HepG2 (cell line): ENCODE measurements around the gene BIRC6. TPM values are rescaled to one million over a fixed set of nuclear protein-coding genes. Genes with fewer than 3 reads are reported as not detected.
A peak's percentile ranks its signal among the peaks of the same experiment; 100 is the strongest.

ENCODE experiments used
- ARID2 ChIP-seq: sonication (generic); formaldehyde crosslinking; IDR thresholded peaks from 2 replicates; pipeline ENCODE4 v1.8.1; 2022; ENCODE audit warnings: mild to moderate bottlenecking, missing genetic modification reagents, borderline replicate concordance
- ATAD3A ChIP-seq: sonication (generic); formaldehyde crosslinking; IDR thresholded peaks from 2 replicates; pipeline ENCODE4 v1.4.0; 2020; ENCODE audit warnings: missing genetic modification reagents
- BCL6 ChIP-seq: IDR thresholded peaks from 2 replicates; pipeline ENCODE4 v1.6.1; 2016; ENCODE audit warnings: missing genetic modification reagents, missing compliant biosample characterization
- HES4 ChIP-seq: sonication (generic); formaldehyde crosslinking; IDR thresholded peaks from 2 replicates; pipeline ENCODE4 v1.9.0; 2021; ENCODE audit warnings: mild to moderate bottlenecking, missing genetic modification reagents, borderline replicate concordance
- MXD4 ChIP-seq: IDR thresholded peaks from 2 replicates; pipeline ENCODE4 v1.6.1; 2016; ENCODE audit warnings: mild to moderate bottlenecking, missing biosample characterization, missing genetic modification reagents
- NR1H2 ChIP-seq: sonication (generic); formaldehyde crosslinking; IDR thresholded peaks from 2 replicates; pipeline ENCODE4 v1.8.1; 2022; ENCODE audit warnings: low read depth, missing genetic modification reagents, borderline replicate concordance
- PREB ChIP-seq: sonication (generic); formaldehyde crosslinking; IDR thresholded peaks from 2 replicates; pipeline ENCODE4 v1.4.0; 2020; ENCODE audit warnings: missing genetic modification reagents
- PRPF4 ChIP-seq: fragments of 200-400 bp; formaldehyde crosslinking; IDR thresholded peaks from 2 replicates; pipeline ENCODE4 v1.6.1; 2016; ENCODE audit warnings: low read length, low read depth; ENCODE audit not compliant: poor library complexity, severe bottlenecking
- RARG ChIP-seq: sonication (generic); formaldehyde crosslinking; IDR thresholded peaks from 2 replicates; pipeline ENCODE4 v1.4.0; 2020; ENCODE audit warnings: low read depth, mild to moderate bottlenecking, missing genetic modification reagents
- RXRB ChIP-seq: IDR thresholded peaks from 2 replicates; pipeline ENCODE4 v1.6.1; 2016; ENCODE audit warnings: borderline replicate concordance, missing genetic modification reagents, missing compliant biosample characterization
- TCF7 ChIP-seq: sonication (generic); IDR thresholded peaks from 2 replicates; pipeline ENCODE4 v1.6.1; 2016; ENCODE audit warnings: antibody characterized with exemption, low read depth
- ZFP1 ChIP-seq: IDR thresholded peaks from 2 replicates; pipeline ENCODE4 v1.6.1; 2016
- ZNF263 ChIP-seq: sonication (generic); formaldehyde crosslinking; IDR thresholded peaks from 2 replicates; pipeline ENCODE4 v1.4.0; 2020; ENCODE audit warnings: missing genetic modification reagents
- ZNF354B ChIP-seq: sonication (generic); formaldehyde crosslinking; IDR thresholded peaks from 2 replicates; pipeline ENCODE4 v1.8.0; 2022; ENCODE audit warnings: mild to moderate bottlenecking, missing genetic modification reagents
- ZNF484 ChIP-seq: sonication (generic); formaldehyde crosslinking; IDR thresholded peaks from 2 replicates; pipeline ENCODE4 v1.5.1; 2020; ENCODE audit warnings: mild to moderate bottlenecking, low read depth, missing genetic modification reagents, borderline replicate concordance
- ZNF747 ChIP-seq: sonication (generic); formaldehyde crosslinking; IDR thresholded peaks from 2 replicates; pipeline ENCODE4 v1.8.1; 2023; ENCODE audit warnings: missing genetic modification reagents, mild to moderate bottlenecking, borderline replicate concordance
- ZNF75D ChIP-seq: sonication (generic); formaldehyde crosslinking; IDR thresholded peaks from 2 replicates; pipeline ENCODE4 v1.8.1; 2023; ENCODE audit warnings: missing genetic modification reagents, mild to moderate bottlenecking, borderline replicate concordance
- ZNF792 ChIP-seq: IDR thresholded peaks from 2 replicates; pipeline ENCODE4 v1.6.1; 2016
- ZSCAN22 ChIP-seq: sonication (generic); formaldehyde crosslinking; IDR thresholded peaks from 2 replicates; pipeline ENCODE4 v1.4.0; 2020; ENCODE audit warnings: mild to moderate bottlenecking, missing genetic modification reagents
- polyA plus RNA-seq, 8 experiments: library from polyadenylated mRNA; depleted of rRNA in 3 of 8; stranded (reverse) in 7 of 8; unstranded in 1 of 8; fragments of >200 nt; fragmentation: Illumina TruSeq in 4 of 8; extraction: Trizol in 4 of 8; gene quantifications; 2 replicates each; pipeline versions ENCODE4 v1.2.1 to v1.2.3, GENCODE V29; 2011 to 2016; ENCODE audit warnings: low read depth in 4 of 8, missing spikeins in 1 of 8, mixed read lengths in 1 of 8; ENCODE audit not compliant: insufficient read depth in 1 of 8
- total RNA-seq, 5 experiments: library from RNA; depleted of rRNA; stranded (reverse); fragments of >200 nt; fragmentation: Illumina TruSeq; extraction: Trizol; gene quantifications; 2 replicates each; pipeline ENCODE4 v1.2.3, GENCODE V29; 2016; ENCODE audit warnings: low read depth in 1 of 5
- TF ChIP-seq, protein P1 (sequence below): sonication (generic); formaldehyde crosslinking; IDR thresholded peaks from 2 replicates; pipeline ENCODE4 v1.5.0; 2020; ENCODE audit warnings: missing genetic modification reagents
- TF ChIP-seq, protein P2 (sequence below): sonication (generic); formaldehyde crosslinking; IDR thresholded peaks from 2 replicates; pipeline ENCODE4 v1.5.0; 2020; ENCODE audit warnings: missing genetic modification reagents
- TF ChIP-seq, protein P3 (sequence below): sonication (generic); formaldehyde crosslinking; IDR thresholded peaks from 2 replicates; pipeline ENCODE4 v1.4.0; 2020; ENCODE audit warnings: missing genetic modification reagents, borderline replicate concordance
- TF ChIP-seq, protein P4 (sequence below): IDR thresholded peaks from 2 replicates; pipeline ENCODE4 v1.6.1; 2016; ENCODE audit warnings: missing compliant biosample characterization, missing genetic modification reagents, borderline replicate concordance
- TF ChIP-seq, protein P5 (sequence below): sonication (generic); formaldehyde crosslinking; IDR thresholded peaks from 2 replicates; pipeline ENCODE4 v1.5.1; 2020; ENCODE audit warnings: missing genetic modification reagents, mild to moderate bottlenecking, borderline replicate concordance

BIRC6 gene
- total and polyA plus RNA-seq, 2 of the 13 experiments (the other 11 are each of a cell fraction or from before 2014, with no cell fraction given) = 65.6 to 120 TPM

DNA sequence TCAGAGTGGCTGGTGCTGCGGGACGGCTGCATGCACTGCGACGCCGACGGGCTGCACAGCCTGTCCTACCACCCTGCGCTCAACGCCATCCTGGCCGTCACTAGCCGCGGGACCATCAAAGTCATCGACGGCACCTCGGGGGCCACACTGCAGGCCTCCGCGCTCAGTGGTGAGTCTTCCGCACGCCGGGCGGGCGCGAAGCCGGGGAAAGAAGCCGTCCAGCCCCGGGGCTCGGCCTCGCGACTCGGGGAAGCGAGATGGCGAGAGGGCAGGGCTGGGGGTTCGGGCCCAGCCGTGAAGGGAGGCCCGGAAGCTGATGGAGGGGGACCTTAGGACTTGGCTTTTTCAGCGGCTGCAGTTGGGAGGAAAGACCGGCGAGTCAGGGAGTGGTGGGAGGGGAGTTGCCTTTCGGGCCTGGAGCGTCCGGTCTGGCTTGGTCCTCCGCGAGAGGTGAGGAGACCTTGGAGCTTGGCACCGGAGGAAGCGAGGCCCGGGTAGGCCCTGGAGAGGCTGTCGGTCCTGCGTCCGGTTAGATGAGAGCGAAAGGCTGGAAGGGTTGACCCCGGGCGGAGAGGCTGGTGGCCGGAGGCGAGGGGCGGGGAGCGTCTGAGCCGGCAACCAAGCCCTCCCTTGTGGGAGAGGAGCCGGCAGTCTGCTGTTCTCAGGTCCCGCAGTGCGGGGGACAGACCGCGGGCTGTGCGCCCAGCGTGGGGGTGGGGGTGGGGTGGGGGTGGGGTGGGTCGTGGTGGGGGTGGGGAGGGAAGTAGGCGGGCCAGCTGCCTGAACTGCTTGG, 691 bp downstream of the BIRC6 start (continued):
- TF ChIP-seq ZNF75D (CRISPR knock-in tag) (peak; percentile 57; the same call in 1 of the 2 replicates), RXRB (no peak), ZNF354B (CRISPR knock-in tag) (no peak), RARG (CRISPR knock-in tag) (0 out of 2 replicates have a peak, but pooled peaks have one; percentile 47), HES4 (CRISPR knock-in tag) (peak; percentile 67; the same call in 1 of the 2 replicates), ARID2 (no peak), MXD4 (no peak; the same call in none of the 2 replicates), PRPF4 (no peak), ZSCAN22 (CRISPR knock-in tag) (0 out of 2 replicates have a peak, but pooled peaks have one; percentile 5), ATAD3A (CRISPR knock-in tag) (no peak), TCF7 (0 out of 2 replicates have a peak, but pooled peaks have one; percentile 3), ZFP1 (CRISPR knock-in tag) (no peak), ZNF747 (no peak), NR1H2 (no peak; the same call in 1 of the 2 replicates), ZNF792 (no peak), PREB (CRISPR knock-in tag) (no peak), BCL6 (CRISPR knock-in tag) (no peak; the same call in 1 of the 2 replicates), ZNF263 (no peak), ZNF484 (CRISPR knock-in tag) (no peak; the same call in 1 of the 2 replicates)
- TF ChIP-seq, protein P1, sequence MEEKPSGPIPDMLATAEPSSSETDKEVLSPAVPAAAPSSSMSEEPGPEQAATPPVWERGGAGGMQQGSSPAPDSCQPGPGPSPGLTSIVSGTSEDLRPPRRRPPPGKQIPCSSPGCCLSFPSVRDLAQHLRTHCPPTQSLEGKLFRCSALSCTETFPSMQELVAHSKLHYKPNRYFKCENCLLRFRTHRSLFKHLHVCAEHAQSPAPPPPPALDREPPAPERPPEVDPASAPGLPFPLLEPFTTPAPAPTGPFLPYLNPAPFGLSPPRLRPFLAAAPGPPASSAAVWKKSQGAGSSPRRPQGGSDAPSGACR = no peak
- TF ChIP-seq, protein P2, sequence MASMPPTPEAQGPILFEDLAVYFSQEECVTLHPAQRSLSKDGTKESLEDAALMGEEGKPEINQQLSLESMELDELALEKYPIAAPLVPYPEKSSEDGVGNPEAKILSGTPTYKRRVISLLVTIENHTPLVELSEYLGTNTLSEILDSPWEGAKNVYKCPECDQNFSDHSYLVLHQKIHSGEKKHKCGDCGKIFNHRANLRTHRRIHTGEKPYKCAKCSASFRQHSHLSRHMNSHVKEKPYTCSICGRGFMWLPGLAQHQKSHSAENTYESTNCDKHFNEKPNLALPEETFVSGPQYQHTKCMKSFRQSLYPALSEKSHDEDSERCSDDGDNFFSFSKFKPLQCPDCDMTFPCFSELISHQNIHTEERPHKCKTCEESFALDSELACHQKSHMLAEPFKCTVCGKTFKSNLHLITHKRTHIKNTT = no peak
- TF ChIP-seq, protein P3, sequence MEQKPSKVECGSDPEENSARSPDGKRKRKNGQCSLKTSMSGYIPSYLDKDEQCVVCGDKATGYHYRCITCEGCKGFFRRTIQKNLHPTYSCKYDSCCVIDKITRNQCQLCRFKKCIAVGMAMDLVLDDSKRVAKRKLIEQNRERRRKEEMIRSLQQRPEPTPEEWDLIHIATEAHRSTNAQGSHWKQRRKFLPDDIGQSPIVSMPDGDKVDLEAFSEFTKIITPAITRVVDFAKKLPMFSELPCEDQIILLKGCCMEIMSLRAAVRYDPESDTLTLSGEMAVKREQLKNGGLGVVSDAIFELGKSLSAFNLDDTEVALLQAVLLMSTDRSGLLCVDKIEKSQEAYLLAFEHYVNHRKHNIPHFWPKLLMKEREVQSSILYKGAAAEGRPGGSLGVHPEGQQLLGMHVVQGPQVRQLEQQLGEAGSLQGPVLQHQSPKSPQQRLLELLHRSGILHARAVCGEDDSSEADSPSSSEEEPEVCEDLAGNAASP (CRISPR knock-in tag) = no peak
- TF ChIP-seq, protein P4, sequence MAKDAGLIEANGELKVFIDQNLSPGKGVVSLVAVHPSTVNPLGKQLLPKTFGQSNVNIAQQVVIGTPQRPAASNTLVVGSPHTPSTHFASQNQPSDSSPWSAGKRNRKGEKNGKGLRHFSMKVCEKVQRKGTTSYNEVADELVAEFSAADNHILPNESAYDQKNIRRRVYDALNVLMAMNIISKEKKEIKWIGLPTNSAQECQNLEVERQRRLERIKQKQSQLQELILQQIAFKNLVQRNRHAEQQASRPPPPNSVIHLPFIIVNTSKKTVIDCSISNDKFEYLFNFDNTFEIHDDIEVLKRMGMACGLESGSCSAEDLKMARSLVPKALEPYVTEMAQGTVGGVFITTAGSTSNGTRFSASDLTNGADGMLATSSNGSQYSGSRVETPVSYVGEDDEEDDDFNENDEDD = no peak
- TF ChIP-seq, protein P5, sequence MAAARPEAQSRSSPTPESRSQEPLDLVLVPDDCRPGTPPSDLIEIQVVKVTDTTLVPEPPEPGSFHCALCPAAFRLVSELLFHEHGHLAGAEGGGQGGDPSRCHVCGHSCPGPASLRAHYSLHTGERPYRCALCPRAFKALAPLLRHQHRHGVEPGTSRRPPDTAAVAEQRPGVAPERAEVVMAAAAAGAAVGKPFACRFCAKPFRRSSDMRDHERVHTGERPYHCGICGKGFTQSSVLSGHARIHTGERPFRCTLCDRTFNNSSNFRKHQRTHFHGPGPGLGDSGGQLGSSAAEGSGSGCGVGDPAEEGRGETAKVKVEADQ (CRISPR knock-in tag) = 0 out of 2 replicates have a peak, but pooled peaks have one; percentile 60
